IMR-90 (cell line): Measurements from ENCODE around the gene KIF1B. TPM values are rescaled to one million over a fixed set of nuclear protein-coding genes. Genes with fewer than 3 reads are reported as not detected.

ENCODE experiments used
- ATAC-seq: fragments of 200-7000 bp; cut with Tn5 transposase; 2 replicates; pipeline ENCODE4 v1.9.1; 2020; ENCODE audit warnings: low read depth, mild to moderate bottlenecking, moderate library complexity
- BruUV-seq: library from RNA; stranded (reverse); fragments of 400-500 nt; replicated peaks from 2 replicates; lab custom pipeline; 2021; lab: Mats Ljungman, UMichigan
- CTCF ChIA-PET: fragments of 300-600 bp; formaldehyde crosslinking; extraction: SDS; loops from one replicate; lab custom pipeline; 2021; ENCODE audit warnings: antibody characterized with exemption; lab: Yijun Ruan, JAX
- POLR2A ChIA-PET: fragments of 300-600 bp; sonication (Branson Sonifier 250); formaldehyde crosslinking; loops from one replicate; lab custom pipeline; 2022; ENCODE audit warnings: antibody characterized with exemption; ENCODE audit not compliant: unreplicated experiment; lab: Charles Lee
- DNase-seq: peaks from one replicate; pipeline ENCODE4 v3.0.0; 2013
- H2AFZ ChIP-seq: replicated peaks from 2 replicates; pipeline ENCODE3; 2013; ENCODE audit warnings: low read length, mild to moderate bottlenecking; ENCODE audit not compliant: poor library complexity
- H2AK5ac ChIP-seq: 2 replicates; pipeline ENCODE4 v1.6.1; 2013; ENCODE audit warnings: low read depth, low read length, inconsistent platforms
- H2AK9ac ChIP-seq: replicated peaks from 2 replicates; pipeline ENCODE3; 2013; ENCODE audit warnings: mild to moderate bottlenecking, low read depth, low read length, moderate library complexity; ENCODE audit not compliant: poor library complexity
- H2BK120ac ChIP-seq: 2 replicates; pipeline ENCODE4 v1.6.1; 2013; ENCODE audit warnings: low read depth, low read length, inconsistent platforms
- H2BK15ac ChIP-seq: 3 replicates; pipeline ENCODE4 v1.6.1; 2013; ENCODE audit warnings: low read depth, low read length, inconsistent platforms
- H2BK20ac ChIP-seq: 2 replicates; pipeline ENCODE4 v1.6.1; 2013; ENCODE audit warnings: low read depth, mild to moderate bottlenecking, inconsistent platforms, low read length, moderate library complexity
- H2BK5ac ChIP-seq: 2 replicates; pipeline ENCODE4 v1.6.1; 2013; ENCODE audit warnings: mild to moderate bottlenecking, low read depth, low read length, inconsistent platforms; ENCODE audit not compliant: poor library complexity, severe bottlenecking
- H3K14ac ChIP-seq: replicated peaks from 2 replicates; pipeline ENCODE4 v1.6.1; 2013; ENCODE audit warnings: low read depth, low read length, inconsistent platforms
- H3K18ac ChIP-seq: 2 replicates; pipeline ENCODE4 v1.6.1; 2013; ENCODE audit warnings: low read depth, low read length, control low read depth
- H3K23ac ChIP-seq: 2 replicates; pipeline ENCODE4 v1.6.1; 2013; ENCODE audit warnings: low read depth, low read length, inconsistent platforms
- H3K27ac ChIP-seq: 2 replicates; pipeline ENCODE4 v1.5.1; 2013; ENCODE audit warnings: mild to moderate bottlenecking, control low read depth, low read length; ENCODE audit not compliant: insufficient read depth
- H3K27me3 ChIP-seq: 2 replicates; pipeline ENCODE4 v1.6.1; 2013; ENCODE audit warnings: low read length; ENCODE audit not compliant: control insufficient read depth, insufficient read depth
- H3K36me3 ChIP-seq: 2 replicates; pipeline ENCODE4 v1.6.1; 2013; ENCODE audit warnings: low read length, mixed read lengths; ENCODE audit not compliant: control insufficient read depth, insufficient read depth
- H3K4ac ChIP-seq: 2 replicates; pipeline ENCODE4 v1.6.1; 2013; ENCODE audit warnings: low read depth, low read length, inconsistent platforms
- H3K4me1 ChIP-seq: 2 replicates; pipeline ENCODE4 v1.6.1; 2013; ENCODE audit warnings: low read length, mixed read lengths; ENCODE audit not compliant: control insufficient read depth, insufficient read depth
- H3K4me2 ChIP-seq: 2 replicates; pipeline ENCODE4 v1.6.1; 2013; ENCODE audit warnings: low read depth, mild to moderate bottlenecking, control low read depth, low read length, moderate library complexity
- H3K4me3 ChIP-seq: 2 replicates; pipeline ENCODE4 v1.5.1; 2013; ENCODE audit warnings: low read depth, mild to moderate bottlenecking, control low read depth, low read length, moderate library complexity; ENCODE audit not compliant: insufficient read depth
- H3K56ac ChIP-seq: 2 replicates; pipeline ENCODE4 v1.6.1; 2013; ENCODE audit warnings: low read length, inconsistent platforms; ENCODE audit not compliant: insufficient read depth; ENCODE audit errors: extremely low read depth
- H3K79me1 ChIP-seq, 2 experiments: 2 replicates each; pipeline ENCODE4 v1.6.1; 2013; ENCODE audit warnings: low read length in 2 of 2, inconsistent platforms in 1 of 2, low read depth in 1 of 2
- H3K9ac ChIP-seq: 2 replicates; pipeline ENCODE4 v1.6.1; 2013; ENCODE audit warnings: low read depth, low read length, control low read depth
- H3K9me1 ChIP-seq: 2 replicates; pipeline ENCODE4 v1.6.1; 2013; ENCODE audit warnings: low read length, inconsistent platforms; ENCODE audit not compliant: insufficient read depth
- H3K9me3 ChIP-seq: 2 replicates; pipeline ENCODE4 v1.6.1; 2013; ENCODE audit warnings: low read length; ENCODE audit not compliant: control insufficient read depth, insufficient read depth
- H4K20me1 ChIP-seq: 2 replicates; pipeline ENCODE4 v1.6.1; 2013; ENCODE audit warnings: low read length, inconsistent platforms; ENCODE audit not compliant: insufficient read depth
- H4K5ac ChIP-seq: 2 replicates; pipeline ENCODE4 v1.6.1; 2013; ENCODE audit warnings: mild to moderate bottlenecking, low read depth, low read length, control low read depth
- H4K8ac ChIP-seq, 2 experiments: 2 replicates each; pipeline ENCODE4 v1.6.1; 2013; ENCODE audit warnings: low read depth in 2 of 2, low read length in 2 of 2, control low read depth in 1 of 2, inconsistent platforms in 1 of 2
- H4K91ac ChIP-seq: 2 replicates; pipeline ENCODE4 v1.6.1; 2013; ENCODE audit warnings: low read depth, low read length, inconsistent platforms; ENCODE audit not compliant: insufficient read depth
- BHLHE40 ChIP-seq: fragments of 150-350 bp; IDR thresholded peaks from 2 replicates; pipeline ENCODE4 v1.6.1; 2016; ENCODE audit warnings: mild to moderate bottlenecking, low read depth, low read length
- CEBPB ChIP-seq: IDR thresholded peaks from 2 replicates; pipeline ENCODE4 v1.6.1; 2012; ENCODE audit warnings: low read depth, low read length, improper control_type of control experiment
- CHD1 ChIP-seq: IDR thresholded peaks from 2 replicates; pipeline ENCODE4 v1.6.1; 2012; ENCODE audit warnings: low read depth, low read length, improper control_type of control experiment
- FOS ChIP-seq: fragments of 150-350 bp; IDR thresholded peaks from 2 replicates; pipeline ENCODE4 v1.6.1; 2016; ENCODE audit warnings: low read depth, low read length
- MAFK ChIP-seq: IDR thresholded peaks from 2 replicates; pipeline ENCODE4 v1.6.1; 2012; ENCODE audit warnings: low read depth, low read length, improper control_type of control experiment
- MAZ ChIP-seq: IDR thresholded peaks from 2 replicates; pipeline ENCODE4 v1.6.1; 2012; ENCODE audit warnings: low read depth, mild to moderate bottlenecking, low read length, improper control_type of control experiment, moderate library complexity, borderline replicate concordance
- MXI1 ChIP-seq: IDR thresholded peaks from 2 replicates; pipeline ENCODE4 v1.6.1; 2012; ENCODE audit warnings: low read depth, mild to moderate bottlenecking, low read length, moderate library complexity, borderline replicate concordance
- NFE2L2 ChIP-seq: fragments of 150-350 bp; IDR thresholded peaks from 2 replicates; pipeline ENCODE4 v1.6.1; 2016; ENCODE audit warnings: low read depth, mild to moderate bottlenecking, low read length
- POLR2A ChIP-seq: IDR thresholded peaks from 2 replicates; pipeline ENCODE4 v1.6.1; 2012; ENCODE audit warnings: mild to moderate bottlenecking, low read depth, low read length
- RAD21 ChIP-seq: IDR thresholded peaks from 2 replicates; pipeline ENCODE4 v1.6.1; 2012; ENCODE audit warnings: low read length, improper control_type of control experiment
- RCOR1 ChIP-seq: IDR thresholded peaks from 2 replicates; pipeline ENCODE4 v1.6.1; 2012; ENCODE audit warnings: mild to moderate bottlenecking, low read length, improper control_type of control experiment; ENCODE audit not compliant: insufficient replicate concordance
- RFX5 ChIP-seq: IDR thresholded peaks from 2 replicates; pipeline ENCODE4 v1.8.0; 2012; ENCODE audit warnings: low read depth, mild to moderate bottlenecking, low read length, moderate library complexity
- SMC3 ChIP-seq: fragments of 150-350 bp; IDR thresholded peaks from 2 replicates; pipeline ENCODE4 v1.6.1; 2016; ENCODE audit warnings: low read depth, mild to moderate bottlenecking, antibody characterized with exemption, low read length, moderate library complexity
- WGBS, 2 experiments: methylation state at CpG; one replicate each; pipeline versions ENCODE4 v1.1.5 to v1.1.7; 2013; ENCODE audit warnings: missing lambda C conversion rate in 2 of 2; ENCODE audit not compliant: insufficient read length in 1 of 2; ENCODE audit errors: extremely low coverage in 2 of 2; 5-methylcytosine and 5-hydroxymethylcytosine counted together
- dilution Hi-C: fragments of 300-500 bp; cut with HindIII; formaldehyde crosslinking; loops from one replicate; pipeline ENCODE4 v1.14.3; 2018; ENCODE audit warnings: low sequenced_read_pairs; ENCODE audit not compliant: unreplicated experiment
- in situ Hi-C: fragments of 300-500 bp; cut with MboI; formaldehyde crosslinking; loops from 3 replicates; pipeline ENCODE4 v1.14.3; 2019; ENCODE audit warnings: low sequenced_read_pairs, inconsistent platforms, mixed read lengths
- intact Hi-C: fragments of 100-400 bp; cut with micrococcal nuclease; formaldehyde crosslinking; loops from 2 replicates; pipeline ENCODE4 v1.10.0; 2022
- polyA plus RNA-seq, 3 experiments: library from polyadenylated mRNA; depleted of rRNA; stranded (reverse); fragments of >200 nt; gene quantifications; 2 replicates each; pipeline ENCODE4 v1.2.3, GENCODE V29; 2012; ENCODE audit warnings: low replicate concordance in 1 of 3
- total RNA-seq: library from RNA; depleted of rRNA; stranded (reverse); fragments of >200 nt; gene quantifications from 2 replicates; pipeline ENCODE4 v1.2.3, GENCODE V29; 2012
- TF ChIP-seq, protein P1 (sequence below): conservative IDR thresholded peaks from 2 replicates; pipeline ENCODE4 v1.5.1; 2012; ENCODE audit warnings: mild to moderate bottlenecking, low read depth, low read length, improper control_type of control experiment
- TF ChIP-seq, protein P2 (sequence below): fragments of 150-350 bp; IDR thresholded peaks from 2 replicates; pipeline ENCODE4 v1.6.1; 2017; ENCODE audit warnings: mild to moderate bottlenecking, antibody characterized with exemption, low read length, low read depth
- TF ChIP-seq, protein P3 (sequence below): fragments of 150-350 bp; IDR thresholded peaks from 2 replicates; pipeline ENCODE4 v1.6.1; 2016; ENCODE audit warnings: low read depth, mild to moderate bottlenecking, low read length, moderate library complexity, borderline replicate concordance

KIF1B gene
- total and polyA plus RNA-seq, 2 of the 4 experiments (the other 2 are of a cell fraction), result 13.0 to 21.1 TPM

DNA sequence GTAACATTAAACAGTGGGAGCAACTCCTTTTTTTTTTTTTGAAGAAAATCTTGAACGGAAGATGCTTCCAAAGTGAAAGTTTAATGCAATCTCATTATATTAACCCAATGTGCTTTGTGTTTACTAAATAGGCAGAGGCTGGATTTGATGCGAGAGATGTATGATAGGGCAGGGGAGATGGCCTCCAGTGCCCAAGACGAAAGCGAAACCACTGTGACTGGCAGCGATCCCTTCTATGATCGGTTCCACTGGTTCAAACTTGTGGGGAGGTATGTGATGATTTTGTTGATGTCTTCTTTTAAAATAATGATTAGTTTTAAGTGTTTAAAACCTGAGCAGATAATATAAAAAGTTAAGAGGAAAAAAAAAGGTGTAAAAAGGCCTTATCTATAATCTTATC lies 114.3 kb downstream of the KIF1B start:
- no peak overlapping the region for H4K91ac ChIP-seq
- H3K23ac ChIP-seq, result no peak overlapping the region
- H3K36me3 ChIP-seq, result peaks cover 8% of the 10 kb centered on the region
- H4K5ac ChIP-seq, result no peak overlapping the region
- no peak overlapping the region for H3K56ac ChIP-seq
- no peak overlapping the region for H2BK20ac ChIP-seq
- H3K4me2 ChIP-seq, result no peak overlapping the region
- H3K27me3 ChIP-seq, result no peaks in the 10 kb centered on the region
- no peak overlapping the region for H2BK120ac ChIP-seq
- H3K9me3 ChIP-seq, result no peaks in the 10 kb centered on the region
- no peak for ATAC-seq
- H3K4me3 ChIP-seq, result no peak overlapping the region
- no peak overlapping the region for H3K27ac ChIP-seq
- no peak overlapping the region for H2BK15ac ChIP-seq
- no peak overlapping the region for H2AFZ ChIP-seq
- no peak for DNase-seq
- no peaks in the 10 kb centered on the region for H3K4me1 ChIP-seq
- no peak overlapping the region for H2AK9ac ChIP-seq
- no peak overlapping the region for H2BK5ac ChIP-seq
- H3K79me1 ChIP-seq, result no peaks in the 10 kb centered on the region
- POLR2A ChIA-PET, result no interaction called here
- H3K14ac ChIP-seq, result no peak overlapping the region
- no TSS peak for BruUV-seq
- no peak overlapping the region for H4K8ac ChIP-seq
- no peak overlapping the region for H3K18ac ChIP-seq
- TF ChIP-seq, protein P1, sequence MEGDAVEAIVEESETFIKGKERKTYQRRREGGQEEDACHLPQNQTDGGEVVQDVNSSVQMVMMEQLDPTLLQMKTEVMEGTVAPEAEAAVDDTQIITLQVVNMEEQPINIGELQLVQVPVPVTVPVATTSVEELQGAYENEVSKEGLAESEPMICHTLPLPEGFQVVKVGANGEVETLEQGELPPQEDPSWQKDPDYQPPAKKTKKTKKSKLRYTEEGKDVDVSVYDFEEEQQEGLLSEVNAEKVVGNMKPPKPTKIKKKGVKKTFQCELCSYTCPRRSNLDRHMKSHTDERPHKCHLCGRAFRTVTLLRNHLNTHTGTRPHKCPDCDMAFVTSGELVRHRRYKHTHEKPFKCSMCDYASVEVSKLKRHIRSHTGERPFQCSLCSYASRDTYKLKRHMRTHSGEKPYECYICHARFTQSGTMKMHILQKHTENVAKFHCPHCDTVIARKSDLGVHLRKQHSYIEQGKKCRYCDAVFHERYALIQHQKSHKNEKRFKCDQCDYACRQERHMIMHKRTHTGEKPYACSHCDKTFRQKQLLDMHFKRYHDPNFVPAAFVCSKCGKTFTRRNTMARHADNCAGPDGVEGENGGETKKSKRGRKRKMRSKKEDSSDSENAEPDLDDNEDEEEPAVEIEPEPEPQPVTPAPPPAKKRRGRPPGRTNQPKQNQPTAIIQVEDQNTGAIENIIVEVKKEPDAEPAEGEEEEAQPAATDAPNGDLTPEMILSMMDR, result no peak
- TF ChIP-seq FOS (no peak), RAD21 (no peak), CHD1 (no peak), RFX5 (no peak), MAZ (no peak), POLR2A (no peak), BHLHE40 (no peak), MXI1 (no peak), MAFK (no peak), NFE2L2 (no peak), CEBPB (no peak), SMC3 (no peak), RCOR1 (no peak)
- TF ChIP-seq, protein P2, sequence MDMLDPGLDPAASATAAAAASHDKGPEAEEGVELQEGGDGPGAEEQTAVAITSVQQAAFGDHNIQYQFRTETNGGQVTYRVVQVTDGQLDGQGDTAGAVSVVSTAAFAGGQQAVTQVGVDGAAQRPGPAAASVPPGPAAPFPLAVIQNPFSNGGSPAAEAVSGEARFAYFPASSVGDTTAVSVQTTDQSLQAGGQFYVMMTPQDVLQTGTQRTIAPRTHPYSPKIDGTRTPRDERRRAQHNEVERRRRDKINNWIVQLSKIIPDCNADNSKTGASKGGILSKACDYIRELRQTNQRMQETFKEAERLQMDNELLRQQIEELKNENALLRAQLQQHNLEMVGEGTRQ, result no peak
- TF ChIP-seq, protein P3, sequence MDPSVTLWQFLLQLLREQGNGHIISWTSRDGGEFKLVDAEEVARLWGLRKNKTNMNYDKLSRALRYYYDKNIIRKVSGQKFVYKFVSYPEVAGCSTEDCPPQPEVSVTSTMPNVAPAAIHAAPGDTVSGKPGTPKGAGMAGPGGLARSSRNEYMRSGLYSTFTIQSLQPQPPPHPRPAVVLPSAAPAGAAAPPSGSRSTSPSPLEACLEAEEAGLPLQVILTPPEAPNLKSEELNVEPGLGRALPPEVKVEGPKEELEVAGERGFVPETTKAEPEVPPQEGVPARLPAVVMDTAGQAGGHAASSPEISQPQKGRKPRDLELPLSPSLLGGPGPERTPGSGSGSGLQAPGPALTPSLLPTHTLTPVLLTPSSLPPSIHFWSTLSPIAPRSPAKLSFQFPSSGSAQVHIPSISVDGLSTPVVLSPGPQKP, result no peak
- H4K20me1 ChIP-seq, result no peaks in the 10 kb centered on the region
- intact Hi-C loops, result no loop called here
- CTCF ChIA-PET, result no interaction called here
- H3K9ac ChIP-seq, result no peak overlapping the region
- no peak overlapping the region for H2AK5ac ChIP-seq
- dilution Hi-C loops, result no loop called here
- peaks cover 3% of the 10 kb centered on the region; the same call in 1 of the 2 replicates for H3K9me1 ChIP-seq
- no peak overlapping the region for H3K4ac ChIP-seq
- 97% methylated on average over 5 of the region's 6 CpGs; no CpG with 5 or more reads in 1 of the 2 experiments for WGBS, 2 experiments
- in situ Hi-C loops, result no loop called here
